ENCODE results near the gene ENTREP1. TPM values are rescaled to one million over a fixed set of nuclear protein-coding genes. Genes with fewer than 3 reads are reported as not detected.
A peak's percentile ranks its signal among the peaks of the same experiment; 100 is the strongest.
"Not testable (repeated sequence)": the region's sequence is repeated elsewhere in the genome, so short reads cannot be mapped to it uniquely, and the experiment has no call there.

ENTREP1 gene
- total RNA-seq, 1 donor from 2014 or later, result 1.8 TPM

DNA sequence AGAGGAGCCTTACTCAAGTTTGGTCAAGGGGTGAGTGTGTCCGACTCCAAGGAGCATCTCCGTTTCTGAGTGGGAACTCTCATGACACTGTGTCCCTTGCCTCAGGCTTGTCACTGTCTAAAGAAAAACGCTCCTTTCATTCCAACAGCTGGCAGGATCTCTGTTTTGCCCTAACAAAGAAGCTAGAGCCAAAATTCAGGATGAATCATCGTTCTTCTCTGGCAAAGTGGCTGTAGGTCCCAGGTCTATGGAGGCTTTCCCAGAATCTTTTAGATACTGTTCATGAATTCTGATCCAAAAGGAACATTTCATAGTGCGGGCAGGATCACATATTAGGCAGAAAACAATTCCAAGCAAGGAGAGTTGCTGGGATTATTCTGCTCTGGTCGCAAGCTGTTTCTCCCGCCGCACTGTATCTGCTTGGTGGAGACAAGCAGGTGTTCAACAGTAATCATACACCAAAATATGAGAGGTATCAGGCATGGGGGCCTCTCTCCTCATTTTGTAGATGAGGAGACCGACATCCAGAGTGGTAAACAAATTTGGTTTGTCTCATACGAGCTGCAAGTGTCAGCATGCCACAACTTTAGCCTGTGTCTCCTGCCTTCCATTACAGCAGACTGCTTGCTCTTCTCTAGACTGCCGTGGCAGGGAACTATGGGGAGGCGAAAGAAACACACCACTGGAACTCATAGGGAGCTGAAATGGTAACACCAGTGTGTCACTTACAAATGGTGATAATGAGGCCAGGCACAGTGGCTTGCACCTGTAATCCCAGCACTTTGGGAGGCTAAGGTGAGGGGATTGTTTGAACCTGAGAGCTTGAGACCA is 72.6 kb downstream of the ENTREP1 start:
- Histone ChIP-seq H2AFZ (replicated peaks) (peak overlapping the region; percentile 65), H3K27me3 (no peaks in the 10 kb centered on the region), H3K4me2 (no peak overlapping the region), H3K27ac (no peak overlapping the region), H3K9me3 (ENCODE audit: low read depth) (no peaks in the 10 kb centered on the region), H4K20me1 (ENCODE audit: low read depth) (no peaks in the 10 kb centered on the region), H3F3A (ENCODE audit: low read depth) (no peaks in the 10 kb centered on the region), H3K9ac (no peak overlapping the region), H3K79me2 (ENCODE audit: low read depth) (no peaks in the 10 kb centered on the region), H3K4me1 (no peaks in the 10 kb centered on the region), H3K4me3 (no peak overlapping the region), H3K36me3 (no peaks in the 10 kb centered on the region)
- TF ChIP-seq EZH2 (IDR thresholded peaks at IDR 0.05) (no peak), EZH2phosphoT487 (IDR thresholded peaks at IDR 0.05) (no peak)
- TF ChIP-seq, protein P1, sequence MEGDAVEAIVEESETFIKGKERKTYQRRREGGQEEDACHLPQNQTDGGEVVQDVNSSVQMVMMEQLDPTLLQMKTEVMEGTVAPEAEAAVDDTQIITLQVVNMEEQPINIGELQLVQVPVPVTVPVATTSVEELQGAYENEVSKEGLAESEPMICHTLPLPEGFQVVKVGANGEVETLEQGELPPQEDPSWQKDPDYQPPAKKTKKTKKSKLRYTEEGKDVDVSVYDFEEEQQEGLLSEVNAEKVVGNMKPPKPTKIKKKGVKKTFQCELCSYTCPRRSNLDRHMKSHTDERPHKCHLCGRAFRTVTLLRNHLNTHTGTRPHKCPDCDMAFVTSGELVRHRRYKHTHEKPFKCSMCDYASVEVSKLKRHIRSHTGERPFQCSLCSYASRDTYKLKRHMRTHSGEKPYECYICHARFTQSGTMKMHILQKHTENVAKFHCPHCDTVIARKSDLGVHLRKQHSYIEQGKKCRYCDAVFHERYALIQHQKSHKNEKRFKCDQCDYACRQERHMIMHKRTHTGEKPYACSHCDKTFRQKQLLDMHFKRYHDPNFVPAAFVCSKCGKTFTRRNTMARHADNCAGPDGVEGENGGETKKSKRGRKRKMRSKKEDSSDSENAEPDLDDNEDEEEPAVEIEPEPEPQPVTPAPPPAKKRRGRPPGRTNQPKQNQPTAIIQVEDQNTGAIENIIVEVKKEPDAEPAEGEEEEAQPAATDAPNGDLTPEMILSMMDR (IDR thresholded peaks at IDR 0.05), result no peak
- no peak for DNase-seq (ENCODE audit: low spot score)
- peaks cover 9% of the 10 kb centered on the region for H3K9me3 Mint-ChIP-seq
- peaks cover 4% of the 10 kb centered on the region for H3K27me3 Mint-ChIP-seq (ENCODE audit: insufficient read depth, low read depth)
- no peak overlapping the region for H3K4me3 Mint-ChIP-seq
- H3K36me3 Mint-ChIP-seq, result no peaks in the 10 kb centered on the region
- no peak overlapping the region for H3K27ac Mint-ChIP-seq
- H3K4me1 Mint-ChIP-seq, result no peaks in the 10 kb centered on the region

DNA sequence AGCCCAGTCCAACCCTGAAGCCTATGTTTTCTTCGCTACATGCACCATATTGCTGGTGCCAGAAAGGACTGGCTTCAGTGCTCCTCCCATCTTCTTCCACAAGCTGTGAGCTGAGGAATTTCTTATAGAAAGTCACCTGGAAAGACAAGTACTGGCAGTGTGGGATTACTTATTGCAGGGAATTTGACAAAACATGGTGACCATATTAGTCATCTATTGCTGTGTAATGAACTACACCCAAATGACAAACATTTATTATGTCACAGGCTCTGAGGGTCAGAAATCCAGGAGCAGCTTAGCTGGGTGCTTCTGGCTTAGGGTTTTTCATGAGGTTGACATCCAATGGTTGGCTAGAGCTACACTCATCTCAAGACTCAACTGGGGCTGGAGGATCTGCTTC is 75.5 kb downstream of the ENTREP1 start:
- H3K36me3 ChIP-seq, result no peaks in the 10 kb centered on the region
- H3K9me3 ChIP-seq (ENCODE audit: low read depth), result no peaks in the 10 kb centered on the region
- no peak for DNase-seq (ENCODE audit: low spot score)
- peaks cover 7% of the 10 kb centered on the region for H3K4me1 Mint-ChIP-seq
- no peak overlapping the region for H3K27ac Mint-ChIP-seq
- peaks cover 4% of the 10 kb centered on the region for H3K27me3 Mint-ChIP-seq (ENCODE audit: insufficient read depth, low read depth)
- TF ChIP-seq EZH2 (IDR thresholded peaks at IDR 0.05), result no peak
- no peak for TF ChIP-seq EZH2phosphoT487 (IDR thresholded peaks at IDR 0.05)
- no peak overlapping the region for H3K4me3 ChIP-seq
- no peak overlapping the region for H3K9ac ChIP-seq
- no peak overlapping the region for H2AFZ ChIP-seq (replicated peaks)
- peaks cover 10% of the 10 kb centered on the region for H3K9me3 Mint-ChIP-seq
- no peak overlapping the region for H3K27ac ChIP-seq
- H3K79me2 ChIP-seq (ENCODE audit: low read depth), result no peaks in the 10 kb centered on the region
- no peaks in the 10 kb centered on the region for H4K20me1 ChIP-seq (ENCODE audit: low read depth)
- no peak overlapping the region for H3K4me3 Mint-ChIP-seq
- H3K27me3 ChIP-seq, result no peaks in the 10 kb centered on the region
- H3K36me3 Mint-ChIP-seq, result no peaks in the 10 kb centered on the region
- no peak overlapping the region for H3K4me2 ChIP-seq
- H3K4me1 ChIP-seq, result no peaks in the 10 kb centered on the region
- no peaks in the 10 kb centered on the region for H3F3A ChIP-seq (ENCODE audit: low read depth)

DNA sequence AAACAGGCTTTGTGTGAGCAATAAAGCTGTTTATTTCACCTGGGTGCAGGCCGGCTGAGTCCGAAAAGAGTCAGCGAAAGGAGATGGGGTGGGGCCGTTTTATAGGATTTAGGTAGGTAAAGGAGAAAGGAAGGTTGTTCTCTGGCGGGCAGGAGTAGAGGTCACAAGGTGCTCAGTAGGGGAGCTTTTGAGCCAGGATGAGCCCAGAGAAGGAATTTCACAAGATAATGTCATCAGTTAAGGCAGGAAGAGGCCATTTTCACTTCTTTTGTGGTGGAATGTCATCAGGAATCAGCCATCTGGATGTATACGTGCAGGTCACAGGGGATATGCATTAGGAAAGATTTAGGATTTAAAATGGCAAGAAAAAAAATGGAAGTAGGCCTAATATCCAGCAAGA is 84.9 kb downstream of the ENTREP1 start:
- H3K27ac Mint-ChIP-seq; DNase-seq (ENCODE audit: low spot score); H2AFZ ChIP-seq (replicated peaks); H3K27me3 Mint-ChIP-seq (ENCODE audit: insufficient read depth, low read depth); H3K36me3 Mint-ChIP-seq; H3K27ac ChIP-seq; H3K4me1 Mint-ChIP-seq; H3F3A ChIP-seq (ENCODE audit: low read depth); H3K9me3 ChIP-seq (ENCODE audit: low read depth); H3K4me3 ChIP-seq; H3K4me3 Mint-ChIP-seq; H3K36me3 ChIP-seq; H3K9me3 Mint-ChIP-seq; H3K9ac ChIP-seq; H3K27me3 ChIP-seq; H4K20me1 ChIP-seq (ENCODE audit: low read depth); H3K79me2 ChIP-seq (ENCODE audit: low read depth): not testable (repeated sequence)
- H3K4me1 ChIP-seq, result peaks cover 13% of the 10 kb centered on the region
- H3K4me2 ChIP-seq, result peak overlapping the region; percentile 51

DNA sequence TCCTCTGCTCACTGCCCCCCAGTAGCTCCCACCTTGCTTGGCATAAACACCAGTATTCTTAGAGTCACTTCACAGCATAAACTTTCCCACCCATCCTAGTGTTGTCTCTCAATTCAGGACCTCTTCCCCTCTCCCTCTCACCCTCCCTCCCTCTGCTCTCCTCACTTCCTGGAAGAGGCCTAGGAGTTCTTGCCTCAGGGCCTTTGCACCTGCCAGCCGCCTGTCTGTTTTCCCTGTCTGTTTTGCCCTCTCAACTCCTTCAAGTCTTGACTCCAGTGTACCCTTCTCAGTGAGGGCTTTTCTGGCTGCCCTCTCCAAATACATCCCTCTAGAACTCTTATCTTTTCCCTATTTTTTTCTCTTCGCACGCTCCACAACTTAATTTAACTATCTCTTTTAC is 86.2 kb downstream of the ENTREP1 start:
- Histone ChIP-seq H2AFZ (replicated peaks) (no peak overlapping the region), H3F3A (ENCODE audit: low read depth) (peaks cover 8% of the 10 kb centered on the region), H3K79me2 (ENCODE audit: low read depth) (no peaks in the 10 kb centered on the region), H3K9me3 (ENCODE audit: low read depth) (no peaks in the 10 kb centered on the region), H3K4me1 (peaks cover 13% of the 10 kb centered on the region), H4K20me1 (ENCODE audit: low read depth) (no peaks in the 10 kb centered on the region), H3K4me3 (no peak overlapping the region), H3K27me3 (no peaks in the 10 kb centered on the region), H3K27ac (no peak overlapping the region), H3K4me2 (no peak overlapping the region), H3K36me3 (no peaks in the 10 kb centered on the region), H3K9ac (no peak overlapping the region)
- H3K36me3 Mint-ChIP-seq, result no peaks in the 10 kb centered on the region
- peaks cover 2% of the 10 kb centered on the region for H3K9me3 Mint-ChIP-seq
- no peak for DNase-seq (ENCODE audit: low spot score)
- peaks cover 5% of the 10 kb centered on the region for H3K27me3 Mint-ChIP-seq (ENCODE audit: insufficient read depth, low read depth)
- H3K27ac Mint-ChIP-seq, result no peak overlapping the region
- H3K4me1 Mint-ChIP-seq, result peaks cover 7% of the 10 kb centered on the region
- TF ChIP-seq, protein P1 (IDR thresholded peaks at IDR 0.05), result no peak
- TF ChIP-seq EZH2 (IDR thresholded peaks at IDR 0.05) (no peak), EZH2phosphoT487 (IDR thresholded peaks at IDR 0.05) (no peak)
- no peak overlapping the region for H3K4me3 Mint-ChIP-seq

All from neural progenitor cell (in vitro differentiated cells).